Keratinocyte (primary cell): Measurements from ENCODE around the gene CREB3L2.

Source experiments
- CTCF ChIP-seq, 3 experiments: IDR thresholded peaks in 1 of 3; conservative IDR thresholded peaks in 1 of 3; optimal IDR thresholded peaks in 1 of 3; 2 replicates in 2 of 3; 3 replicates in 1 of 3; pipeline versions ENCODE3 to v1.5.1; 2011; ENCODE audit warnings: low read length in 3 of 3, mild to moderate bottlenecking in 3 of 3, moderate library complexity in 2 of 3, control low read depth in 1 of 3, inconsistent platforms in 1 of 3; ENCODE audit not compliant: insufficient read depth in 2 of 3; ENCODE audit errors: extremely low read depth in 1 of 3
- EZH2 ChIP-seq: IDR thresholded peaks from one replicate; pipeline ENCODE4 v1.6.1; 2012; ENCODE audit warnings: inconsistent platforms, mild to moderate bottlenecking, low read length, moderate library complexity

- no peak for TF ChIP-seq EZH2
- TF ChIP-seq CTCF (optimal IDR thresholded peaks at IDR 0.05 in 1 of 3, IDR thresholded peaks at IDR 0.05 in 1 of 3, conservative IDR thresholded peaks at IDR 0.05 in 1 of 3; ENCODE audit: extremely low read depth in 1 of 3, insufficient read depth in 2 of 3, low read length in 3 of 3): no peak
Observed at GRCh38 chr7:137900137-137900536, 101.7 kb downstream of the CREB3L2 start.
